ENCODE results near the gene LYRM4. TPM values are rescaled to one million over a fixed set of nuclear protein-coding genes. Genes with fewer than 3 reads are reported as not detected.
A peak's percentile ranks its signal among the peaks of the same experiment; 100 is the strongest.

Gene LYRM4
- total RNA-seq, 2 experiments from 2014 or later: 24.8 to 28.1 TPM

GRCh38 chr6:5266423-5266822, 5.7 kb upstream of the LYRM4 start:
- ChIA-PET POLR2A (no interaction called here), CTCF (interaction anchor here (2.0 kb wide), 1 partner anchor 37 kb away, joined by 8 read pairs; no protein-coding TSS in a partner anchor)
- Histone ChIP-seq H3K27ac (ENCODE audit: low read depth in 1 of 2, low read length in 2 of 2) (no peak overlapping the region), H3K36me3 (ENCODE audit: insufficient read depth, low read length) (peaks cover 5% of the 10 kb centered on the region), H3K4me1 (ENCODE audit: insufficient read depth, low read length) (peaks cover 8% of the 10 kb centered on the region), H3K4me3 (ENCODE audit: low read length) (no peak overlapping the region), H3K27me3 (ENCODE audit: control insufficient read depth in 1 of 2, insufficient read depth in 2 of 2, low read length in 2 of 2) (no peaks in the 10 kb centered on the region), H3K9me3 (ENCODE audit: control insufficient read depth in 1 of 2, insufficient read depth in 1 of 2, low read length in 2 of 2) (no peaks in the 10 kb centered on the region)
- ATAC-seq (ENCODE audit: poor library complexity) (no peak), DNase-seq (no peak)
- H3K36me3 Mint-ChIP-seq (ENCODE audit: low read depth): peaks cover 41% of the 10 kb centered on the region
- no peak overlapping the region for H3K27ac Mint-ChIP-seq
- H3K4me1 Mint-ChIP-seq (ENCODE audit: low read depth): peaks cover 31% of the 10 kb centered on the region
- intact Hi-C loops (cut with DNase I, micrococcal nuclease): loop anchor here in 1 of 2 experiments (10.0 kb wide), 1 partner anchor 1132 kb away; the partner anchor contains the start of gene ECI2
- H3K4me3 Mint-ChIP-seq: no peak overlapping the region
- no peaks in the 10 kb centered on the region for H3K9me3 Mint-ChIP-seq
- no peaks in the 10 kb centered on the region for H3K27me3 Mint-ChIP-seq
- no peak for TF ChIP-seq CTCF (IDR thresholded peaks at IDR 0.05)

GRCh38 chr6:5261545-5262109, 877 bp upstream of the LYRM4 start:
- H3K4me3 ChIP-seq (ENCODE audit: low read length): peak overlapping the region; percentile 86
- H3K4me1 Mint-ChIP-seq (ENCODE audit: low read depth): peaks cover 42% of the 10 kb centered on the region

GRCh38 chr6:5260111-5260620, 584 bp downstream of the LYRM4 start:
- Histone ChIP-seq H3K36me3 (ENCODE audit: insufficient read depth, low read length) (no peaks in the 10 kb centered on the region), H3K4me1 (ENCODE audit: insufficient read depth, low read length) (peaks cover 13% of the 10 kb centered on the region), H3K27me3 (ENCODE audit: control insufficient read depth in 1 of 2, insufficient read depth in 2 of 2, low read length in 2 of 2) (no peaks in the 10 kb centered on the region), H3K27ac (ENCODE audit: low read depth in 1 of 2, low read length in 2 of 2) (peak overlapping the region; percentile 76 to 98), H3K4me3 (ENCODE audit: low read length) (peak overlapping the region; percentile 86), H3K9me3 (ENCODE audit: control insufficient read depth in 1 of 2, insufficient read depth in 1 of 2, low read length in 2 of 2) (no peaks in the 10 kb centered on the region)
- peak in 13 of 14 experiments; percentile 58 to 90 (median 72) for DNase-seq
- peak; percentile 65 for ATAC-seq (ENCODE audit: poor library complexity)
- ChIA-PET CTCF (interaction anchor here (1.1 to 2.1 kb wide), 3 partner anchors 11 to 116 kb away, joined by 3 to 7 read pairs (median 4); no protein-coding TSS in a partner anchor), POLR2A (interaction anchor here (0.6 to 4.0 kb wide), 11 partner anchors 30 to 1399 kb away, joined by 3 to 74 read pairs (median 4); partner anchors contain the start of gene RPP40)
- intact Hi-C loops (cut with DNase I, micrococcal nuclease): loop anchor here (2.0 to 10.0 kb wide), 6 partner anchors 85 to 1125 kb away; partner anchors contain the start of genes CDYL (in 1 of the 2), ECI2 (in 1 of the 2) and NRN1 (in 1 of the 2)
- TF ChIP-seq CTCF (IDR thresholded peaks at IDR 0.05): no peak
- Mint-ChIP-seq H3K4me3 (peak overlapping the region; percentile 98), H3K27ac (peak overlapping the region; percentile 100), H3K36me3 (ENCODE audit: low read depth) (peaks cover 47% of the 10 kb centered on the region), H3K27me3 (no peaks in the 10 kb centered on the region), H3K4me1 (ENCODE audit: low read depth) (peaks cover 38% of the 10 kb centered on the region), H3K9me3 (no peaks in the 10 kb centered on the region)

More at GRCh38 chr6:5261545-5262109, 877 bp upstream of the LYRM4 start:
- TF ChIP-seq CTCF (IDR thresholded peaks at IDR 0.05): no peak
- H3K27ac ChIP-seq (ENCODE audit: low read depth in 1 of 2, low read length in 2 of 2): peak overlapping the region; percentile 98
- H3K9me3 Mint-ChIP-seq: no peaks in the 10 kb centered on the region
- H3K4me3 Mint-ChIP-seq: peak overlapping the region; percentile 98
- no peak for DNase-seq
- H3K27me3 ChIP-seq (ENCODE audit: control insufficient read depth in 1 of 2, insufficient read depth in 2 of 2, low read length in 2 of 2): no peaks in the 10 kb centered on the region
- peaks cover 46% of the 10 kb centered on the region for H3K36me3 Mint-ChIP-seq (ENCODE audit: low read depth)
- ChIA-PET POLR2A (interaction anchor here (1.2 to 4.0 kb wide), 9 partner anchors 9 to 1398 kb away, joined by 3 to 74 read pairs (median 8); partner anchors contain the start of genes ECI2 and RPP40), CTCF (interaction anchor here (0.7 to 2.1 kb wide), 5 partner anchors 9 to 118 kb away, joined by 3 to 7 read pairs (median 3); no protein-coding TSS in a partner anchor)
- H3K9me3 ChIP-seq (ENCODE audit: control insufficient read depth in 1 of 2, insufficient read depth in 1 of 2, low read length in 2 of 2): no peaks in the 10 kb centered on the region
- H3K27me3 Mint-ChIP-seq: no peaks in the 10 kb centered on the region
- H3K36me3 ChIP-seq (ENCODE audit: insufficient read depth, low read length): no peaks in the 10 kb centered on the region
- intact Hi-C loops (cut with DNase I, micrococcal nuclease): loop anchor here (1.0 to 10.0 kb wide), 7 partner anchors 87 to 1127 kb away; partner anchors contain the start of genes CDYL (in 1 of the 2), ECI2 (in 1 of the 2) and NRN1 (in 1 of the 2)
- H3K27ac Mint-ChIP-seq: peak overlapping the region; percentile 100
- H3K4me1 ChIP-seq (ENCODE audit: insufficient read depth, low read length): peaks cover 13% of the 10 kb centered on the region
- no peak for ATAC-seq (ENCODE audit: poor library complexity)

All from CD4-positive, alpha-beta T cell (primary cell).